GM12878 (cell line): ENCODE data around the gene ZNF227.

Source experiments
- EP300 ChIP-seq, 2 experiments: fragments of 150-350 bp in 1 of 2; IDR thresholded peaks; 2 replicates each; pipeline ENCODE4 v1.6.1; 2011 to 2012; ENCODE audit warnings: low read depth in 2 of 2, low read length in 2 of 2, borderline replicate concordance in 1 of 2, improper control_type of control experiment in 1 of 2, inconsistent platforms in 1 of 2; ENCODE audit not compliant: control insufficient read depth in 1 of 2
- TF ChIP-seq, protein P1 (sequence below), 3 experiments: IDR thresholded peaks in 2 of 3; conservative IDR thresholded peaks in 1 of 3; 2 replicates each; pipeline ENCODE4 v1.5.1; 2011; ENCODE audit warnings: low read depth in 3 of 3, low read length in 3 of 3, mild to moderate bottlenecking in 3 of 3, control low read depth in 2 of 3, moderate library complexity in 2 of 3, inconsistent platforms in 1 of 3, mixed read lengths in 1 of 3; ENCODE audit not compliant: control insufficient read depth in 2 of 3, insufficient read depth in 1 of 3; ENCODE audit errors: extremely low read depth in 1 of 3

DNA sequence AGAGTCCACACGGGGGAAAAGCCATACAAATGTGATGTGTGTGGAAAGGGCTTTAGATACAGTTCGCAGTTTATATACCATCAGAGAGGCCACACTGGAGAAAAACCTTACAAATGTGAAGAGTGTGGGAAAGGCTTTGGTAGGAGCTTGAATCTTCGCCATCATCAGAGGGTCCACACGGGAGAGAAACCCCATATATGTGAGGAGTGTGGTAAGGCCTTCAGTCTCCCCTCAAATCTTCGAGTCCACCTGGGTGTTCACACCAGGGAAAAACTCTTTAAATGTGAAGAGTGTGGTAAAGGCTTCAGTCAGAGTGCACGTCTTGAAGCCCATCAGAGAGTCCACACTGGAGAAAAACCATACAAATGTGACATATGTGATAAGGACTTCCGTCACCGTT lies 24.1 kb downstream of the ZNF227 start:
- TF ChIP-seq EP300 (IDR thresholded peaks at IDR 0.05; ENCODE audit: borderline replicate concordance in 1 of 2, control insufficient read depth in 1 of 2, low read depth in 2 of 2, low read length in 2 of 2), result no peak
- TF ChIP-seq, protein P1, sequence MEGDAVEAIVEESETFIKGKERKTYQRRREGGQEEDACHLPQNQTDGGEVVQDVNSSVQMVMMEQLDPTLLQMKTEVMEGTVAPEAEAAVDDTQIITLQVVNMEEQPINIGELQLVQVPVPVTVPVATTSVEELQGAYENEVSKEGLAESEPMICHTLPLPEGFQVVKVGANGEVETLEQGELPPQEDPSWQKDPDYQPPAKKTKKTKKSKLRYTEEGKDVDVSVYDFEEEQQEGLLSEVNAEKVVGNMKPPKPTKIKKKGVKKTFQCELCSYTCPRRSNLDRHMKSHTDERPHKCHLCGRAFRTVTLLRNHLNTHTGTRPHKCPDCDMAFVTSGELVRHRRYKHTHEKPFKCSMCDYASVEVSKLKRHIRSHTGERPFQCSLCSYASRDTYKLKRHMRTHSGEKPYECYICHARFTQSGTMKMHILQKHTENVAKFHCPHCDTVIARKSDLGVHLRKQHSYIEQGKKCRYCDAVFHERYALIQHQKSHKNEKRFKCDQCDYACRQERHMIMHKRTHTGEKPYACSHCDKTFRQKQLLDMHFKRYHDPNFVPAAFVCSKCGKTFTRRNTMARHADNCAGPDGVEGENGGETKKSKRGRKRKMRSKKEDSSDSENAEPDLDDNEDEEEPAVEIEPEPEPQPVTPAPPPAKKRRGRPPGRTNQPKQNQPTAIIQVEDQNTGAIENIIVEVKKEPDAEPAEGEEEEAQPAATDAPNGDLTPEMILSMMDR (IDR thresholded peaks at IDR 0.05 in 2 of 3, conservative IDR thresholded peaks at IDR 0.05 in 1 of 3; ENCODE audit: control insufficient read depth in 2 of 3, extremely low read depth in 1 of 3, insufficient read depth in 1 of 3, low read depth in 3 of 3, low read length in 3 of 3), result no peak
